H9 (cell line): ENCODE data around the gene KCNA3. TPM values are rescaled to one million over a fixed set of nuclear protein-coding genes. Genes with fewer than 3 reads are reported as not detected.

ENCODE experiments used
- DNase-seq: peaks from one replicate; pipeline ENCODE4 v3.0.0-alpha.2; 2017
- H2AFZ ChIP-seq: one replicate; pipeline ENCODE4 v1.6.1; 2013; ENCODE audit warnings: mild to moderate bottlenecking, low read length, control low read depth, moderate library complexity
- H2AK5ac ChIP-seq: 2 replicates; pipeline ENCODE4 v1.6.1; 2013; ENCODE audit warnings: low read length, control low read depth, mixed read lengths; ENCODE audit not compliant: insufficient read length
- H2BK120ac ChIP-seq: one replicate; pipeline ENCODE4 v1.6.1; 2013; ENCODE audit warnings: low read depth, mild to moderate bottlenecking, low read length, control low read depth, inconsistent platforms; ENCODE audit not compliant: poor library complexity, severe bottlenecking
- H2BK12ac ChIP-seq: 2 replicates; pipeline ENCODE4 v1.6.1; 2013; ENCODE audit warnings: low read length, control low read depth, mixed read lengths, low read depth; ENCODE audit not compliant: insufficient read length
- H2BK15ac ChIP-seq: 2 replicates; pipeline ENCODE4 v1.6.1; 2013; ENCODE audit warnings: low read depth, low read length, control low read depth
- H2BK20ac ChIP-seq: one replicate; pipeline ENCODE4 v1.6.1; 2013; ENCODE audit warnings: low read depth, mild to moderate bottlenecking, low read length, control low read depth, inconsistent platforms; ENCODE audit not compliant: poor library complexity, severe bottlenecking
- H2BK5ac ChIP-seq: 2 replicates; pipeline ENCODE4 v1.6.1; 2013; ENCODE audit warnings: low read length, control low read depth, mixed read lengths; ENCODE audit not compliant: insufficient read length
- H3K14ac ChIP-seq: 2 replicates; pipeline ENCODE4 v1.6.1; 2013; ENCODE audit warnings: low read length, control low read depth; ENCODE audit not compliant: insufficient read depth
- H3K18ac ChIP-seq: 2 replicates; pipeline ENCODE4 v1.6.1; 2013; ENCODE audit warnings: low read depth, mild to moderate bottlenecking, mixed read lengths, low read length, control low read depth; ENCODE audit not compliant: insufficient read length
- H3K23ac ChIP-seq: 2 replicates; pipeline ENCODE4 v1.6.1; 2013; ENCODE audit warnings: low read length, control low read depth, mixed read lengths, low read depth; ENCODE audit not compliant: insufficient read length
- H3K23me2 ChIP-seq: 2 replicates; pipeline ENCODE4 v1.6.1; 2013; ENCODE audit warnings: low read depth, mild to moderate bottlenecking, mixed read lengths, low read length, control low read depth; ENCODE audit not compliant: insufficient read length, poor library complexity, severe bottlenecking
- H3K27ac ChIP-seq: 2 replicates; pipeline ENCODE4 v1.5.1; 2013; ENCODE audit warnings: low read length, control low read depth, mixed read lengths, low read depth; ENCODE audit not compliant: insufficient read length
- H3K27me3 ChIP-seq: 2 replicates; pipeline ENCODE4 v1.6.1; 2013; ENCODE audit warnings: low read length, control low read depth, inconsistent platforms; ENCODE audit not compliant: insufficient read depth
- H3K4ac ChIP-seq: 2 replicates; pipeline ENCODE4 v1.6.1; 2013; ENCODE audit warnings: low read depth, mild to moderate bottlenecking, control low read depth, inconsistent platforms, low read length, moderate library complexity
- H3K4me1 ChIP-seq: 2 replicates; pipeline ENCODE4 v1.6.1; 2013; ENCODE audit warnings: low read length, control low read depth, inconsistent platforms; ENCODE audit not compliant: insufficient read depth
- H3K4me2 ChIP-seq: 2 replicates; pipeline ENCODE4 v1.6.1; 2013; ENCODE audit warnings: low read length, control low read depth, mixed read lengths; ENCODE audit not compliant: insufficient read length, insufficient read depth
- H3K56ac ChIP-seq: 2 replicates; pipeline ENCODE4 v1.6.1; 2013; ENCODE audit warnings: low read depth, mild to moderate bottlenecking, mixed read lengths, low read length, control low read depth; ENCODE audit not compliant: insufficient read length
- H3K79me1 ChIP-seq: 2 replicates; pipeline ENCODE4 v1.6.1; 2013; ENCODE audit warnings: low read depth, mild to moderate bottlenecking, moderate library complexity, low read length, control low read depth, inconsistent platforms; ENCODE audit not compliant: insufficient read depth, poor library complexity, severe bottlenecking
- H3K79me2 ChIP-seq: 2 replicates; pipeline ENCODE4 v1.6.1; 2013; ENCODE audit warnings: low read length, control low read depth, inconsistent platforms; ENCODE audit not compliant: insufficient read depth
- H3K9ac ChIP-seq: 2 replicates; pipeline ENCODE4 v1.6.1; 2013; ENCODE audit warnings: low read length, control low read depth, mixed read lengths; ENCODE audit not compliant: insufficient read length; ENCODE audit errors: extremely low read depth
- H3K9me3 ChIP-seq: one replicate; pipeline ENCODE4 v1.6.1; 2013; ENCODE audit warnings: low read depth, low read length, inconsistent platforms; ENCODE audit not compliant: control insufficient read depth
- H3T11ph ChIP-seq: one replicate; pipeline ENCODE4 v1.6.1; 2013; ENCODE audit warnings: mild to moderate bottlenecking, low read length, control low read depth, inconsistent platforms
- H4K20me1 ChIP-seq: one replicate; pipeline ENCODE4 v1.6.1; 2013; ENCODE audit not compliant: control insufficient read depth, insufficient read length, insufficient read depth
- H4K5ac ChIP-seq: 2 replicates; pipeline ENCODE4 v1.6.1; 2013; ENCODE audit warnings: low read depth, mild to moderate bottlenecking, mixed read lengths, low read length, control low read depth; ENCODE audit not compliant: insufficient read length
- H4K8ac ChIP-seq: replicated peaks from 2 replicates; pipeline ENCODE4 v1.6.1; 2013; ENCODE audit warnings: low read length, control low read depth, mixed read lengths, low read depth; ENCODE audit not compliant: insufficient read length
- H4K91ac ChIP-seq: 2 replicates; pipeline ENCODE4 v1.6.1; 2013; ENCODE audit warnings: low read depth, mild to moderate bottlenecking, moderate library complexity, mixed read lengths, low read length, control low read depth; ENCODE audit not compliant: insufficient read length
- H3K27ac Mint-ChIP-seq, 3 experiments: 2 replicates in 2 of 3; 3 replicates in 1 of 3; pipeline ENCODE4 v1.8.0; 2020 to 2021; ENCODE audit warnings: mixed read lengths in 3 of 3, mild to moderate bottlenecking in 1 of 3, moderate library complexity in 1 of 3
- H3K27me3 Mint-ChIP-seq: 2 replicates; pipeline ENCODE4 v1.8.0; 2021; ENCODE audit warnings: low read depth, mild to moderate bottlenecking, moderate library complexity, mixed read lengths
- H3K36me3 Mint-ChIP-seq, 3 experiments: 2 replicates in 2 of 3; 3 replicates in 1 of 3; pipeline ENCODE4 v1.8.0; 2020 to 2021; ENCODE audit warnings: low read depth in 3 of 3, mixed read lengths in 3 of 3; ENCODE audit not compliant: insufficient read depth in 1 of 3
- H3K4me1 Mint-ChIP-seq, 2 experiments: 2 replicates each; pipeline ENCODE4 v1.8.0; 2020; ENCODE audit warnings: mixed read lengths in 2 of 2
- H3K4me3 Mint-ChIP-seq, 2 experiments: 2 replicates in 1 of 2; 3 replicates in 1 of 2; pipeline ENCODE4 v1.8.0; 2020 to 2021; ENCODE audit warnings: mild to moderate bottlenecking in 2 of 2, mixed read lengths in 2 of 2, moderate library complexity in 1 of 2
- H3K9me3 Mint-ChIP-seq, 2 experiments: 2 replicates in 1 of 2; 3 replicates in 1 of 2; pipeline ENCODE4 v1.8.0; 2020; ENCODE audit warnings: mild to moderate bottlenecking in 2 of 2, mixed read lengths in 2 of 2, moderate library complexity in 1 of 2
- WGBS: extraction: QIAGEN DNeasy Blood & Tissue Kit; methylation state at CpG from one replicate; pipeline ENCODE4 v1.1.7; 2013; ENCODE audit warnings: missing lambda C conversion rate, low lambda C conversion rate, mixed read lengths; ENCODE audit not compliant: insufficient read length; ENCODE audit errors: extremely low coverage; 5-methylcytosine and 5-hydroxymethylcytosine counted together
- total RNA-seq: library from RNA; stranded (reverse); gene quantifications from 2 replicates; pipeline ENCODE4 v1.2.1, GENCODE V29; 2021
- TF ChIP-seq, protein P1 (sequence below): fragments of 200-600 bp; sonication (generic); conservative IDR thresholded peaks from 3 replicates; pipeline ENCODE4 v1.8.0; 2021; ENCODE audit warnings: antibody characterized with exemption, mild to moderate bottlenecking

KCNA3 gene
- total RNA-seq, 1 experiment from 2014 or later = 0.92 TPM

DNA sequence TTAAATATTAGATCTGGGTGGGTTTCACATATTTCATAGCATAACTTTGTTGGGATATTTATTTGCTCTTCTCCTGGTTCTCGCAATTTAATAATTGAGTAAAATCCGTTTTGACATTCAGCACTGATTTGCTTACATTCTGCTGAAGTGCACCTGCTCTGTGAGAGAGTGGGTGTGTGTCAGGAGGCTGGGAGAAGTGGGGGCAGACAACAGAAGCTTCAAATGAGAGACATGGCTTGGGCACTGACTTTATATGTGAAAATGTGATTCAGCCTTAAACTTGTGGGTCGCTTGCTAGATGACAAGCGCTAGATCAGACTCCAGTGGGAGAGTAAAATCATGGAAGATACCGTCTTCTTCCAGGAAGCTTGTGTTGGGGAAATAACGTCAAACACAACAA, 36.2 kb downstream of the KCNA3 start:
- H3K79me2 ChIP-seq = no peaks in the 10 kb centered on the region
- no peak overlapping the region for H2BK15ac ChIP-seq
- TF ChIP-seq, protein P1, sequence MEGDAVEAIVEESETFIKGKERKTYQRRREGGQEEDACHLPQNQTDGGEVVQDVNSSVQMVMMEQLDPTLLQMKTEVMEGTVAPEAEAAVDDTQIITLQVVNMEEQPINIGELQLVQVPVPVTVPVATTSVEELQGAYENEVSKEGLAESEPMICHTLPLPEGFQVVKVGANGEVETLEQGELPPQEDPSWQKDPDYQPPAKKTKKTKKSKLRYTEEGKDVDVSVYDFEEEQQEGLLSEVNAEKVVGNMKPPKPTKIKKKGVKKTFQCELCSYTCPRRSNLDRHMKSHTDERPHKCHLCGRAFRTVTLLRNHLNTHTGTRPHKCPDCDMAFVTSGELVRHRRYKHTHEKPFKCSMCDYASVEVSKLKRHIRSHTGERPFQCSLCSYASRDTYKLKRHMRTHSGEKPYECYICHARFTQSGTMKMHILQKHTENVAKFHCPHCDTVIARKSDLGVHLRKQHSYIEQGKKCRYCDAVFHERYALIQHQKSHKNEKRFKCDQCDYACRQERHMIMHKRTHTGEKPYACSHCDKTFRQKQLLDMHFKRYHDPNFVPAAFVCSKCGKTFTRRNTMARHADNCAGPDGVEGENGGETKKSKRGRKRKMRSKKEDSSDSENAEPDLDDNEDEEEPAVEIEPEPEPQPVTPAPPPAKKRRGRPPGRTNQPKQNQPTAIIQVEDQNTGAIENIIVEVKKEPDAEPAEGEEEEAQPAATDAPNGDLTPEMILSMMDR = no peak
- H3K27ac ChIP-seq = no peak overlapping the region
- no peak overlapping the region for H2AK5ac ChIP-seq
- H3T11ph ChIP-seq = no peak overlapping the region
- peaks cover 14% of the 10 kb centered on the region for H3K27me3 Mint-ChIP-seq
- H3K23me2 ChIP-seq = no peaks in the 10 kb centered on the region
- no peaks in the 10 kb centered on the region for H3K9me3 ChIP-seq
- H3K4me3 Mint-ChIP-seq = no peak overlapping the region
- no peak overlapping the region for H4K91ac ChIP-seq
- H4K5ac ChIP-seq = no peak overlapping the region
- H3K14ac ChIP-seq = no peak overlapping the region
- H2BK12ac ChIP-seq = no peak overlapping the region
- no peak for DNase-seq
- H2AFZ ChIP-seq = no peak overlapping the region
- H4K8ac ChIP-seq = no peak overlapping the region
- H3K4me1 Mint-ChIP-seq = no peaks in the 10 kb centered on the region
- no CpG with 5 or more reads among the region's 6 CpGs for WGBS
- H3K4me2 ChIP-seq = no peak overlapping the region
- no peaks in the 10 kb centered on the region for H3K79me1 ChIP-seq
- no peak overlapping the region for H3K23ac ChIP-seq
- H3K36me3 Mint-ChIP-seq = no peaks in the 10 kb centered on the region
- H3K4ac ChIP-seq = no peak overlapping the region
- no peak overlapping the region for H3K18ac ChIP-seq
- H3K9me3 Mint-ChIP-seq = no peaks in the 10 kb centered on the region
- no peak overlapping the region for H2BK120ac ChIP-seq
- no peaks in the 10 kb centered on the region for H3K27me3 ChIP-seq
- no peak overlapping the region for H3K27ac Mint-ChIP-seq
- H4K20me1 ChIP-seq = no peaks in the 10 kb centered on the region
- no peak overlapping the region for H3K9ac ChIP-seq
- H2BK5ac ChIP-seq = no peak overlapping the region
- H3K4me1 ChIP-seq = no peaks in the 10 kb centered on the region
- no peak overlapping the region for H2BK20ac ChIP-seq
- H3K56ac ChIP-seq = no peak overlapping the region
